Cardiac muscle cell (in vitro differentiated cells and primary cell): Measurements from ENCODE around the gene LHX4. TPM values are rescaled to one million over a fixed set of nuclear protein-coding genes. Genes with fewer than 3 reads are reported as not detected.

Experiments used
- DNase-seq, 2 donors: peaks; one replicate each; pipeline versions ENCODE4 v3.0.0 to v3.0.0-alpha.2; 2010 to 2017; ENCODE audit warnings: low read depth in 1 of 2, low spot score in 1 of 2
- H3K27ac ChIP-seq: fragments of 200-600 bp; sonication (generic); 2 replicates; pipeline ENCODE4 v1.5.1; 2016
- H3K27me3 ChIP-seq: fragments of 200-600 bp; sonication (generic); 2 replicates; pipeline ENCODE4 v1.6.0; 2016; ENCODE audit warnings: control low read depth
- H3K36me3 ChIP-seq: fragments of 200-600 bp; sonication (generic); 2 replicates; pipeline ENCODE4 v1.5.1; 2016; ENCODE audit warnings: control low read depth
- H3K4me1 ChIP-seq: fragments of 200-600 bp; sonication (generic); 2 replicates; pipeline ENCODE4 v1.8.1; 2017; ENCODE audit warnings: low read depth, mild to moderate bottlenecking, mixed run types
- H3K4me3 ChIP-seq: fragments of 200-600 bp; sonication (generic); 2 replicates; pipeline ENCODE4 v1.5.1; 2016; ENCODE audit warnings: mild to moderate bottlenecking
- H3K9me3 ChIP-seq: fragments of 200-600 bp; sonication (generic); 2 replicates; pipeline ENCODE4 v1.5.1; 2017; ENCODE audit warnings: low read depth, mild to moderate bottlenecking, control low read depth
- polyA plus RNA-seq: library from polyadenylated mRNA; unstranded; fragments of >200 nt; fragmentation: Nextera tagmentation; extraction: Ambion mirVana; gene quantifications from 2 replicates; pipeline ENCODE4 v1.2.1, GENCODE V29; 2016
- total RNA-seq: library from RNA; depleted of rRNA; stranded (reverse); fragments of >200 nt; gene quantifications from 2 replicates; pipeline ENCODE4 v1.2.3, GENCODE V29; 2016
- TF ChIP-seq, protein P1 (sequence below): IDR thresholded peaks from 2 replicates; pipeline ENCODE4 v1.5.1; 2012; ENCODE audit warnings: low read depth, mild to moderate bottlenecking, low read length

The LHX4 gene
- total and polyA plus RNA-seq, 2 experiments from 2014 or later, result 0.20 TPM; not detected in 1

DNA sequence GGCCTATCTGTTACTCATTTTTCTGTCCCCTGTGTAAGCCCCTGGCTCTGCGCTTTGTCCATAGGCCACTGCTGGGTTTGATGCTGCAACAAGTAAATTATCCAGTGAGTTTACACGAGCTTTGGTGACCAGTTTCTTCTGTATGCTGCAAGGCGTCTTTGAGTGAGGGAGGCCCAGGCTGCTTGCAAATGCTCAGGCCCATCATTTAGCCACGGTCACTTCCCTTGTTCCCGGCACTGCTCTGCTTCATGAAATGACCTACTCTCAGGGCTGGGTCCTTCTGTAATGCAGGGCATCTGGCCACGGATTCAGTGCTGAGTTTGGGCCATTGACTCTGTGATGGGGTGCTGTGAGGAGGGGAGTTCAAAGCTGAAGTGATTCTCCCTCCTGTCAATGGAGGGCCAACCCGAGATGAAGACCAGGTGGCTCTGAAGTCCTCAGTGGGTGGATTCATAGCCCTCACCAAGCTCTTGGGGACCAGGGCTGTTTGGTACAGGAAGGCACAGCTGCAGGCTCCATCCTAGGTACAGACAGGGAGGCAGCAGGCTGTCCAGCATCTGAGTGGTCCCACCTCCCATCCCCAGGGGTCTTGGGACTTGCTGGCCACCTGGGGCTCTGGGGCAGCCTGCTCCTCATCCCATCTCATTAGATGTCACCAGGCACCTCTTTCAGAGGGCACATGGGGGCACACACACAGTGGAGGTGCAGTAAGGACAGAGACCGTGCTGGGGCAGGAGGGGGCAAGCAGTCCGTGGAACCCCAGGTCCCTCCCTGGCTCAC, 21.7 kb downstream of the LHX4 start:
- Histone ChIP-seq H3K4me3 (no peak overlapping the region), H3K27ac (no peak overlapping the region), H3K36me3 (no peaks in the 10 kb centered on the region), H3K4me1 (no peaks in the 10 kb centered on the region), H3K9me3 (no peaks in the 10 kb centered on the region), H3K27me3 (no peaks in the 10 kb centered on the region)
- no peak for DNase-seq
- TF ChIP-seq, protein P1, sequence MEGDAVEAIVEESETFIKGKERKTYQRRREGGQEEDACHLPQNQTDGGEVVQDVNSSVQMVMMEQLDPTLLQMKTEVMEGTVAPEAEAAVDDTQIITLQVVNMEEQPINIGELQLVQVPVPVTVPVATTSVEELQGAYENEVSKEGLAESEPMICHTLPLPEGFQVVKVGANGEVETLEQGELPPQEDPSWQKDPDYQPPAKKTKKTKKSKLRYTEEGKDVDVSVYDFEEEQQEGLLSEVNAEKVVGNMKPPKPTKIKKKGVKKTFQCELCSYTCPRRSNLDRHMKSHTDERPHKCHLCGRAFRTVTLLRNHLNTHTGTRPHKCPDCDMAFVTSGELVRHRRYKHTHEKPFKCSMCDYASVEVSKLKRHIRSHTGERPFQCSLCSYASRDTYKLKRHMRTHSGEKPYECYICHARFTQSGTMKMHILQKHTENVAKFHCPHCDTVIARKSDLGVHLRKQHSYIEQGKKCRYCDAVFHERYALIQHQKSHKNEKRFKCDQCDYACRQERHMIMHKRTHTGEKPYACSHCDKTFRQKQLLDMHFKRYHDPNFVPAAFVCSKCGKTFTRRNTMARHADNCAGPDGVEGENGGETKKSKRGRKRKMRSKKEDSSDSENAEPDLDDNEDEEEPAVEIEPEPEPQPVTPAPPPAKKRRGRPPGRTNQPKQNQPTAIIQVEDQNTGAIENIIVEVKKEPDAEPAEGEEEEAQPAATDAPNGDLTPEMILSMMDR, result no peak

DNA sequence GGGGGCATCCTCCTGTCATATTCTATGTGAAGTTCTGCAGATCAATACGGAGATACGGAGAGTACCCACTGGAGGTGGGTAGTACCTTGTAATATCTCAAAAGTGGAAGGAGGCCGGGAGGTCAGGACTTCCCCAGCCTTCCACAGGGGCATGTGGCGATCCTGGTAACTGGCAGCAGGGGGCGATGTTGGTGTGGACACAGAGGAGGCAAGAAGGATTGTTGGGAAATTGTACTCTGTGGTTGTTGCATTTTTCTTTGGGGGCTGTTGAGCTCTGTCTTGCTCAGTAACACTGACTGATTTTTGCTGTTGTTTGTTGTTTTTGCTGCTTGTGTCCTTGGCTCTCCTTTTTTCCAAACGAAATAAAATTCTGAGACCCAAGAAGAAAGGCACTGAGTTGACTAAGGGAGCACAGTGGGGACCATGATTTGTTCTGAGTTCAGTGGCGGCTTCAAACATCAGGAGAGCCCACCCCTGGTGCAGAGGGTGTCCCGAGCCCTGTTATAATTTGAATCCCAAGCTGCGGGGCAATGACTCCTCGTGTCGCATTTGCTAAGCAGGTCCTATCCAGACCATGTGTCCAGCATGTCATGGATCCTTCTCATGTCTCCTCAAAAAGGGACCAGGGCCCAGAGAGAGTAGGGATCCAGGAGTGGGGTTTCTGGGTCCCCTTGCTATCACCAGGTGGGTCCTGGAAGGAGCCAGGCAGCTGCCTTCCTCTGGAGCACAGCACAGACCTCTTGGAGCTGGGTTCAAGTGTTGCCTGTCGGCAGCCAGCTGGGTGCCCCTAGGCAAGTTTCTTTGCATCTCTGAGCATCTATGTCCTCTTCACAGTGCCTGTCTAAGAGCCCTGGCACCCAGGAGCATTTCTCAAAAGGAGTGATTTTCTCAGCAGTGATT, 22.8 kb downstream of the LHX4 start:
- Histone ChIP-seq H3K9me3 (no peaks in the 10 kb centered on the region), H3K27ac (no peak overlapping the region), H3K36me3 (no peaks in the 10 kb centered on the region), H3K4me1 (no peaks in the 10 kb centered on the region), H3K4me3 (no peak overlapping the region), H3K27me3 (no peaks in the 10 kb centered on the region)
- TF ChIP-seq, protein P1, result peak; percentile 88
- peak; percentile 59 to 78 for DNase-seq

DNA sequence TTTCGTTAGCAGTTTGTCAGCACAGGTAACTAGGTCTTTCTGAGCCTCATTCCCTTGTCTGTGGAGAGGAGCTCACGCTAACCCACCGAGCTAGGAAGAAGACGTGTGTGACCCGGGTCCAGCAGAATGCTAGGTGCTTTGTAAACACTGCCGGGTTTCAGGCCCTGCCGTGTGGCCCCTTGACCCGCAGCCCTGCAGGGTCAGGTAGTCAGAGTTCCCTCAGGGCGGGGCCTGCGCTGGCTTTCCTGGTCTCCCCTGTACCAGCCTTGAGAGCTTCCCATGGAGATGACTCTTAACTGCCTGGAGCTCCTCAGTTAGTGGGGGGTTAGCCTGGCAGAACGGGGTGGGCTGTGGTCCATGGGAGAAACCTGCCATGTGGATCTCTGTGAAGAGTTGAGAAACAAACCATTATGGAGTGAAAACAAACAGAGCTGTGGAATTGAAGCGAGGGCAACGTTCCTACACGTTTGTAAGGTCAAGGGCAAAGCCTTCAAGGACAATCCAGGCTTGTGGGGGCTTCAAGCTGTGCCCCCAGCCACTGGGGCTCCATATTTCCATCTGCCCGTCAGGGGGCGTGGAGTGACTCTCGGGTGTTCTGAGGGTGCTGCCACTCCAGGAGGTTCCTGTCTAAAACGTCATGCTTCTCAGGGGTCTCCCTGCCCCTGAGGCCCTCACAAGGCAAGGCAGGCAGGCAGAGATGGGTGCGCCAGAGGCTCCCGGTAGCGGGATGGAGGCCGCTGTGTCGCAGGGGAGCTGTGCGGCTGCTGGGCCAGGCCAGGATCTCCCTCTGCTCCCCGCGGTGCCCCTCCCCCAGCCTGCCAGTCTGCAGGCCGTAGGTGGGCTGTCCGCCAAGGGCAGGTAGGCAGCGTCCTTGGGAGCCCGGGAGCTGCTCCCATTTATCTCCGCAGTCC, 23.8 kb downstream of the LHX4 start:
- Histone ChIP-seq H3K9me3 (no peaks in the 10 kb centered on the region), H3K36me3 (no peaks in the 10 kb centered on the region), H3K4me1 (no peaks in the 10 kb centered on the region), H3K27me3 (no peaks in the 10 kb centered on the region), H3K27ac (no peak overlapping the region), H3K4me3 (no peak overlapping the region)
- TF ChIP-seq, protein P1, result no peak
- no peak for DNase-seq

DNA sequence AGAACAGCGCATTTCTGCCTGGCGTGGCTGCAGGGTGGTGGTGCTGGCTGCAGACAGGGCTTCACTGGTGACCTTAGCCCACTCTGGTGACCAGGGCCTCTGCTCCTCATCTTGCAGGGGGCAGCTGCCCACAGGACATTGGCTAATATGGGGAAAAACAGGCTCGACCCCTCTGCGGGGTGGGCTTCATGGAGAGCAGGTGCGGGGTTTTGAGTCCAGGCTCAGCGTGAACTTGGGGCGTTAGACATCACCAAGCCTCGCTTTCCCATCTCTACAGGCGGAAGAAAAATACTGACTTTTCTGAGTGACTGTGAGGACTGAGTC, 24.4 kb downstream of the LHX4 start:
- TF ChIP-seq, protein P1, result no peak
- Histone ChIP-seq H3K27me3 (no peaks in the 10 kb centered on the region), H3K27ac (no peak overlapping the region)

DNA sequence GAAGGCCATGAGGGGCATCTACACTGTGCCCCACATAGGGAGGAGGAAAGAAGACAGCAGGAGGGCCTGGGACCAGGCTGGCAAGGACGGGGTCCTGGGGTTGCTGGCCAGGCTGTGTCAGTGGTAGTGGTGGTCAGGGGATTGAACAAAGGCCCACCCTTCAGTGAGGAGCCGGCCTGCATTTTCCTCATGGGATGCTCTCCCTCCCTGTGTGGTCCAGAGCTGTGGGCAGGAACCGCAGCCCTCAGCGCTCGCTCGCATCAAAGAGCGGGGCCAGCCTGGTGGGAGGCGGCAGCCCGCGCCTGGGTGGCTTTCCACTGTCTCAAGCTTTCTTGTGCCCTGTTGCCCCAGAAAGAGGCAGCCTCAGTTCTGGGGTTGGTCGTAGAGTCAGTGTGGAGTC, 24.8 kb downstream of the LHX4 start:
- H3K4me3 ChIP-seq, result no peak overlapping the region
- no peak for DNase-seq
- H3K27me3 ChIP-seq, result no peaks in the 10 kb centered on the region
- no peaks in the 10 kb centered on the region for H3K36me3 ChIP-seq
- H3K9me3 ChIP-seq, result no peaks in the 10 kb centered on the region
- H3K4me1 ChIP-seq, result no peaks in the 10 kb centered on the region
- TF ChIP-seq, protein P1, result no peak
- H3K27ac ChIP-seq, result no peak overlapping the region

More for the DNA sequence above, 24.4 kb downstream of the LHX4 start:
- Histone ChIP-seq H3K36me3 (no peaks in the 10 kb centered on the region), H3K4me3 (no peak overlapping the region), H3K4me1 (no peaks in the 10 kb centered on the region), H3K9me3 (no peaks in the 10 kb centered on the region)
- DNase-seq, result no peak
